ENCODE measurements around the gene RAPGEF2.

The RAPGEF2 gene

GRCh38 chr4:159134429-159134828, 31.6 kb downstream of the RAPGEF2 start:
- DNase-seq (ENCODE audit: extremely low read depth in 1 of 2, low read depth in 1 of 2) = no peak

- DNase-seq (ENCODE audit: extremely low read depth in 1 of 2, low read depth in 1 of 2) = no peak
Measured at GRCh38 chr4:159137176-159137575, 34.3 kb downstream of the RAPGEF2 start.

GRCh38 chr4:159138436-159138835, 35.6 kb downstream of the RAPGEF2 start:
- DNase-seq (ENCODE audit: extremely low read depth in 1 of 2, low read depth in 1 of 2) = no peak

DNA sequence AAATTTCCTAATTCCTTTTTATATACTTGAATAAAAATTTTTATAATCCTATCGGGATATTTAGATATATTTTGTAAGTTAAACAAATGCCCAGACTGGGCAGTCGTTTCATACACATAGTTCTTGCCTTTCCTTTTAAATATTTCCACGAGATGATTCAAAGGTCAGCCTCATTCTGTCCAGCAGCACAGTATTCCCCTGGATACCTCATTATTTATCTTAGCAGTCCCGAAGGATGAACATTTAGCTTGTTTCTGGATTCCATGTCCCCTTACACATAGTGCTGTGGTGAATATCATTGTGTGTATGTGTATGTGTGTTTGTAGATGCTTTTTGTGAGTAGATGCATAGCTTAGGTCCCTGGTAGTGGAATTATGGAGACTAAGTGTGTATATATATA, 38.3 kb downstream of the RAPGEF2 start:
- no peak for DNase-seq (ENCODE audit: extremely low read depth in 1 of 2, low read depth in 1 of 2)

DNA sequence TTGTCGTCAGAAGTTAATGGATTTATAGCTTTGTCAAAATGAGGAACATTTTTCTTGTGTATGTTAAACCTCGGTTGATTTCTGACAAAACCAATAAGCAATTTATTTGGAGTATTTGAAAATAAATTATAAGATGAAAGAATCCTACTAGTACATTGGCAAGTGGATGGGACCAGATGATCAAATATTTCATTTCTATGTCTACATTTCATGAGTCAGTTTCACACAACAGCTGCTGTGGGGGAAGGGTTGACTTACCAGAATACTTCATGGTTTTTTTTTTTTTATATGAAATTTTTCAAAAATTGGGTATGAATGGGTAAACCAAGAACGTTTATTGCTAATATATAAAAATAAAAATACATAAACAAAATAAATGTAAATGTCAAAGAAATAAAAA, 39.4 kb downstream of the RAPGEF2 start:
- no peak for DNase-seq (ENCODE audit: extremely low read depth in 1 of 2, low read depth in 1 of 2)

DNA sequence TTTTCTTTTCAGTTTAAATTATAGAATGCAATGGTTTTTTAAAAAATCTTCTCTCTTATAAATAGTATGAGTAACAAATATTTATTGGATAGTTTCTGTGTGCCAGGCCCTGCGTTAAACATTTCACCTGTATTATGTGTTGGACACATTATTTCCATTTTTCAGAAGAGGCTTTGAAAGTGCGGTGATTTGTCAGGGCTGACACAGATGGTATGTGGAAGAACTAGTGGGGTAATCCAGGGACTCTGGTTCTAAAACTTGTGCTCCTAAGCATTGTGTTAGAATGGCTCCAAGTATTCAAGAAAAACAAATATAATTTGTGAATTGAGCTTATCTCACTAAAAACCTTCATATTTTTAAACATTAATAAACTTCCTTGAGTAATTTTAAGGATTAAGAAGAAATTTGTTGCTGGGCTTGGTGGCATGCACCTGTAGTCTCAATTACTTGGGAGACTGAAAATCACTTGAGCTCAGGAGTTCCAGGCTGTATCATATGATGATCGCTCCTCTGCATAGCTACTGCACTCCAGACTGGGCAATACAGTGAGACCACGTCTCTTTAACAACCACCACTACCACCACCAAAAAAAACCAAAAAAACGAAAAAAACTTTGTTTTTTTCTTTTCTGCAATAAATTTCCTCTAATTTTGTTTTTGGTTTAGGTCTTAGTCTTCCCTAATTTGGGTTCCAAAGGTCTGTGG, 40.0 kb downstream of the RAPGEF2 start:
- no peak for DNase-seq (ENCODE audit: extremely low read depth in 1 of 2, low read depth in 1 of 2)

DNA sequence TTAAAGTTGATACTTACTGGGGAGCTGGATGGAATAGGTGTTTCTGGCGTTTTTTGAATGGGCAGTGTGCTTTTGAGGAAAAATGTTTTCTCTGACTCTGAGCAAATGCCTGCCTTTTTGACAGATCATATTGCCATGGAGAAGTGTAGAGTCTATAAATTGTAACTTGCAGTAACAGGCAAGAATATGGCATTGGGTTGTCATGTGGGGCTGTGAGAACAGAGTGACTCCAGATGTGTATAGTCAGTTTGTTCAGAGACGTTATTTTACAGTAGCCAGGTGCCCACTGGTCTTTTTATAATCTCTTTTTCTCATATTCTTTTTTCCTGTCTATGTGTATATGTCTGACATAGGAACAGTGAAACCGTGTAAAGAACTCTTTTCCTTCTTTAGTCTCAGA, 40.8 kb downstream of the RAPGEF2 start:
- DNase-seq (ENCODE audit: extremely low read depth in 1 of 2, low read depth in 1 of 2) = no peak

- no peak for DNase-seq (ENCODE audit: extremely low read depth in 1 of 2, low read depth in 1 of 2)
Measured at GRCh38 chr4:159144112-159144694, 41.3 kb downstream of the RAPGEF2 start.

DNA sequence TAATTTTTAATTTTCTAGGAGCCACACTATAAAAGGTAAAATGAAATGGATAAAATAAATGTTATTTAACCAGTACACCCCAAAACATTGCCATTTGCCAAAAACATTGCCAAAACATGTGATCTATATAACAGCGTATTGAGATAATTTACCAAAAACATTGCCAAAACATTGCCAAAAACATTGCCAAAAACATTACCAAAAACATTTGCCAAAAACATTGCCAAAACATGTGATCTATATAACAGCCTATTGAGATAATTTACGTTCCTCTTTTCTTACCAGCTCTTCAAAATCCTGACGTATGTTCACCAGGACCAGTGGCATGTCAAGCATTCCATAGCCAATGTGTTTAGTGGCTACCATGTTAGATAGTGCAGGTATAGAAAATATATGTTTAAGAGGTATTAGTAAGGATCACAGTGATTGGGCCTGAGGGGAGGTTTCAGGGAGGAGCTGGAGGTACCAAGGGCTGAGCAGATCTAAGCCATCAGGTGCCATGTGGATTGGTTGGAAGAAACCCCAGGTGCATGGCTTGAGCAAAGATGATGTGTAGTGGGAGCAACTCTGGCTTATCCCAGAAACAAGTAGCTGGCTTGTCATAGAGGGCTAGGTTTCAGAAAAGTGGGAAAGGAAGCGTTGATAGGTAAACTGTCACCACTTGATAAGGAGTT, 42.6 kb downstream of the RAPGEF2 start:
- DNase-seq (ENCODE audit: extremely low read depth in 1 of 2, low read depth in 1 of 2) = no peak

GRCh38 chr4:159145992-159146330, 43.1 kb downstream of the RAPGEF2 start:
- DNase-seq (ENCODE audit: extremely low read depth in 1 of 2, low read depth in 1 of 2) = no peak

GRCh38 chr4:159146488-159146887, 43.6 kb downstream of the RAPGEF2 start:
- no peak for DNase-seq (ENCODE audit: extremely low read depth in 1 of 2, low read depth in 1 of 2)

DNA sequence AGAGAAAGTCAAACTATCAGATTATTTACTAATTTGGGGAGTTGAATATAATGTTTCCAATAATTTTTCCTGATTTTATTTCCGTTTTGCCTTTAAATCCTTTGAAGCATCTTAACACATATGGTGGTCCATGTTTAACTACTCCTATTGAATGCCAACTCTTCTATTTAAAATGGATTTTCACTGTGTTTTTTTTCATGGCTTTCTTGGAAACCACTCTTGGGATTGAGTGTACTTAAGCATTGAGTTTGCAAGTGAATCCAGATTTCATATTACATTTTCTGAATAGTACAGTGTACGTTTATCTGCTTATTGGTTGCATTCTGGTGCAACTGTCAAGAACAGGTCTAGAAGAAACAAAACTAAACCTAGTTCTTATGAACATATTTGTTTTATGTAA, 45.6 kb downstream of the RAPGEF2 start:
- no peak for DNase-seq (ENCODE audit: extremely low read depth in 1 of 2, low read depth in 1 of 2)

DNA sequence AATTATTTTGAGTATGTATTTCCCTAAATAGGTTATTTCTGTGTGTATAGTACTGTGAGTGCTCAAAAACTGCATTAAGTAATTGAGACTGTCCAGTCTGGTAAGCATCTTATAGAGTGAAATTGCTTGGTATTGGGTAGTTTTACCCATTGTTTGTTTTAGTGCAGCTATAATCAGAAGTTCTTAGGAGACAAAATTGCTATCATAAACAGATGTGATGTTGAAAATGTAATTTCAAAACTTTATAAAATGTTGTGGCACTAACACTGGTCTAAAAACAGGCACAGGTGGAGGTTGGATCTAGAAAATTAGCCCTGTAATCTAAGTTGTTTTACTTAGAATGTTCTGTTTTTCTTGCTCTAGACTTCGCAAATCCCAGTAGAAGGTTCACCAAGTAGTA, 46.8 kb downstream of the RAPGEF2 start:
- no peak for DNase-seq (ENCODE audit: extremely low read depth in 1 of 2, low read depth in 1 of 2)

- DNase-seq (ENCODE audit: extremely low read depth in 1 of 2, low read depth in 1 of 2) = no peak
Measured at GRCh38 chr4:159150396-159150795, 47.5 kb downstream of the RAPGEF2 start.

DNA sequence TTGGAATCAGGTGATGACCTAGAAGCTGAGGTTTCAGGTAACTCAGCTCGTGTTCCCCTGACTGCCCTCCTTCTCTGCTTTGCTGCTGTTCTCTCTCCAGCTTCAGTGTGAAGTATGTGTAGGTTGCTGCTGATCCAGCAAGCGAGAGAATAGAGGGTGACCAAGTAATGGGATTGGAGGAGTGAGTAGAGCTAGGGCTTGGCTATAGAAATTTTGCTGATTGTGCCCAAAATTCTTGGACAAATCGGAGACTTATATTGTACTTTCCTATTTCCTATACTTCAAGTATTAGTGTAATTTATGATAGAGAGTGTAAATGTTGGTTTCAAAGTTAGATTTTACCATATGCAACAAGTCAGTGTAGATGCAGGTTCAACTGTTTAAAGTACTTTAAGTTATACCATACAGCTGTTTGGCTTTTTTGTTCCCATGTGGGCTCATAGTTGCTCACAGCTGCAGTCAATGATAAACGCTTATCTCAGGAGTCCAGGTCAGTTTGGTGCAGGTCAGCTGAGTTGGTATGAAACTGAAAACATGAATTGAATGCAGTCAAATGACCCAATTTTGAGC, 48.0 kb downstream of the RAPGEF2 start:
- no peak for DNase-seq (ENCODE audit: extremely low read depth in 1 of 2, low read depth in 1 of 2)

DNA sequence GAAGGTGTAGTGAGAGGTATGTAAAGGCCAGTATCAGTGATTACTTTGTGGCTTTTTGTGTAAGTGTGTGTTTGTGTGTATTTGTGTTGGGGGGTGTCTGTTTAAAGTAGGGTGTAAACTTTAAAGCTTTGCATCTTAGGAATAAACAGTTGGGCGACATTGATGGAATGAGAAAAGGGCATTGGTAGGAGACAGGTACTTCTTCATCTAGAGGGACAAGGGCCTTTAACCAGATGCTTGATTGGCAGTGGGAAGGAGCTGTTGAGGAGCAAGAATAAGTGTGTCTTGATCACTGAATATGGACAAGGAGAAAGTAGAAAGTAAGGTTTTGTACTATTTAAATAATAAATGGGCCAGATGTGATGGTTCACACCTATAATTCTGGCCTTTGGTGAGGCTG, 48.8 kb downstream of the RAPGEF2 start:
- no peak for DNase-seq (ENCODE audit: extremely low read depth in 1 of 2, low read depth in 1 of 2)

DNA sequence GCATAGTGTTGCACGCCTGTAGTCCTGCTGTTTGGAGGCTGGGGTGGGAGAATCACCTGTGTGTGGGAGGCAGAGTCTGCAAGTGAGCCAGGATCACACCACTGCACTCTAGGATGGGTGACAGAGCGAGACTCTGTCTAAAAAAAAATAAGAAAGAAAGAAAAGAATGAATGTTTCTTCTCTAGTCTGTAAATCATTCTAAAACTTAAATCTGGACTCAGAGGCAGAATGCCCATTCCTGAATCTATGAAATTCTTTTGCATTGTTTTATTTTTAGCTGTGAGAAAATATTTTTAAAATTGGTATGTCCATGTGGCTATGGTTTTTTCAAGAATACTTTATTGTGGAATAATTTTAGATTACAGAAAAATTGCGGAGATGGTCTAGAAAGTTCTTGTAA, 49.3 kb downstream of the RAPGEF2 start:
- DNase-seq (ENCODE audit: extremely low read depth in 1 of 2, low read depth in 1 of 2) = no peak

GRCh38 chr4:159153669-159154068, 50.8 kb downstream of the RAPGEF2 start:
- no peak for DNase-seq (ENCODE audit: extremely low read depth in 1 of 2, low read depth in 1 of 2)

DNA sequence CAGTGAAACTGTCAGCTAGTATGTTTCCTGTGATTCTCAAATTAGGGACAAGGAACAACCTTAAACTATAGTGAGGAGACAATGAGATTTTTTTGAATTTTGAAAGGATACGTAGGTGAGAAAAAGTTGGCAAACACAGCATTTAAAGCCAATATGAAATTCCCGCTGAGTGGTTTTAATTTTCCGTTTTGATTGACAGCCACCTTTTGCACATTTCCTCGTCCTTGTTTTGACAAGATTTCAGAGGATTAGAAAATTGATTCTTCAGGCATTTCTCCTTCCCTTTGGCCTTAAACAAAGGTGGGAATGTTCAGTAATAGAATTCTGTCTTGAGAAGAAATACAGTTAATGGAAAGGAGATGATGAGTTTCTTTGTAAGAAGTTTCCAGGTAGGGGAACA, 52.2 kb downstream of the RAPGEF2 start:
- DNase-seq (ENCODE audit: extremely low read depth in 1 of 2, low read depth in 1 of 2) = no peak

GRCh38 chr4:159158083-159158617, 55.3 kb downstream of the RAPGEF2 start:
- no peak for DNase-seq (ENCODE audit: extremely low read depth in 1 of 2, low read depth in 1 of 2)

GRCh38 chr4:159158985-159159384, 56.1 kb downstream of the RAPGEF2 start:
- DNase-seq (ENCODE audit: extremely low read depth in 1 of 2, low read depth in 1 of 2) = no peak

GRCh38 chr4:159159611-159160010, 56.7 kb downstream of the RAPGEF2 start:
- no peak for DNase-seq (ENCODE audit: extremely low read depth in 1 of 2, low read depth in 1 of 2)
